ENCODE data around the gene OR13A1.
"Not testable (repeated sequence)": the region's sequence is repeated elsewhere in the genome, so short reads cannot be mapped to it uniquely, and the experiment has no call there.

The OR13A1 gene, protein sequence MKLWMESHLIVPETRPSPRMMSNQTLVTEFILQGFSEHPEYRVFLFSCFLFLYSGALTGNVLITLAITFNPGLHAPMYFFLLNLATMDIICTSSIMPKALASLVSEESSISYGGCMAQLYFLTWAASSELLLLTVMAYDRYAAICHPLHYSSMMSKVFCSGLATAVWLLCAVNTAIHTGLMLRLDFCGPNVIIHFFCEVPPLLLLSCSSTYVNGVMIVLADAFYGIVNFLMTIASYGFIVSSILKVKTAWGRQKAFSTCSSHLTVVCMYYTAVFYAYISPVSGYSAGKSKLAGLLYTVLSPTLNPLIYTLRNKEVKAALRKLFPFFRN

DNA sequence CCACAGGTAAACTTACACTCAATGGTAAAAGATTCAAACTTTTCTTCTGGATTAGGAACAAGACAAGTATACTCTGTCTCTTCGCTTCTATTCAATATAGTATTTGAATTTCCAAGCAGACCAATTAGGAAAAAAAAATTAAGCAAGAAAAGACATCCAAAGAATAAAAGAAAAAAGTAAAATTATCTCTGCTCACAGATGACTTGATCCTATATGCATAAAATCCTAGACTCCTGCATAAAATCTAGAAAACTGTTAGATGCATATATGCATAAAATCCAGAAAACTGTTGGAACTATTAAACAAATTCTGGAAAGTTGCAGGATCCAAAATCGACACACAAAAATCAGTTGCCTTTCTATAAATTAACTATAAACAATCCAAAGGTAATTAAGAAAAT is at the start of gene OR13A1:
Gene OR13A1 (minus strand): TSS at position 101 of the 400 bp plus-strand sequence. CDS start 11,186 bp downstream, outside the sequence.
- ChIA-PET CTCF (no interaction called here), POLR2A (no interaction called here)
- no peak for DNase-seq (ENCODE audit: extremely low spot score)
- TF ChIP-seq, protein P1, sequence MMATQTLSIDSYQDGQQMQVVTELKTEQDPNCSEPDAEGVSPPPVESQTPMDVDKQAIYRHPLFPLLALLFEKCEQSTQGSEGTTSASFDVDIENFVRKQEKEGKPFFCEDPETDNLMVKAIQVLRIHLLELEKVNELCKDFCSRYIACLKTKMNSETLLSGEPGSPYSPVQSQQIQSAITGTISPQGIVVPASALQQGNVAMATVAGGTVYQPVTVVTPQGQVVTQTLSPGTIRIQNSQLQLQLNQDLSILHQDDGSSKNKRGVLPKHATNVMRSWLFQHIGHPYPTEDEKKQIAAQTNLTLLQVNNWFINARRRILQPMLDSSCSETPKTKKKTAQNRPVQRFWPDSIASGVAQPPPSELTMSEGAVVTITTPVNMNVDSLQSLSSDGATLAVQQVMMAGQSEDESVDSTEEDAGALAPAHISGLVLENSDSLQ (IDR thresholded peaks at IDR 0.05) = no peak
- TF ChIP-seq NFRKB (IDR thresholded peaks at IDR 0.05) (no peak), TARDBP (IDR thresholded peaks at IDR 0.05) (no peak), L3MBTL2 (conservative IDR thresholded peaks at IDR 0.05) (no peak), SP1 (IDR thresholded peaks at IDR 0.05) (no peak), FOXK2 (IDR thresholded peaks at IDR 0.05) (no peak), ARNT (IDR thresholded peaks at IDR 0.05) (no peak), FOXM1 (IDR thresholded peaks at IDR 0.05; ENCODE audit: borderline replicate concordance) (no peak), BHLHE40 (IDR thresholded peaks at IDR 0.05; ENCODE audit: borderline replicate concordance) (no peak)

DNA sequence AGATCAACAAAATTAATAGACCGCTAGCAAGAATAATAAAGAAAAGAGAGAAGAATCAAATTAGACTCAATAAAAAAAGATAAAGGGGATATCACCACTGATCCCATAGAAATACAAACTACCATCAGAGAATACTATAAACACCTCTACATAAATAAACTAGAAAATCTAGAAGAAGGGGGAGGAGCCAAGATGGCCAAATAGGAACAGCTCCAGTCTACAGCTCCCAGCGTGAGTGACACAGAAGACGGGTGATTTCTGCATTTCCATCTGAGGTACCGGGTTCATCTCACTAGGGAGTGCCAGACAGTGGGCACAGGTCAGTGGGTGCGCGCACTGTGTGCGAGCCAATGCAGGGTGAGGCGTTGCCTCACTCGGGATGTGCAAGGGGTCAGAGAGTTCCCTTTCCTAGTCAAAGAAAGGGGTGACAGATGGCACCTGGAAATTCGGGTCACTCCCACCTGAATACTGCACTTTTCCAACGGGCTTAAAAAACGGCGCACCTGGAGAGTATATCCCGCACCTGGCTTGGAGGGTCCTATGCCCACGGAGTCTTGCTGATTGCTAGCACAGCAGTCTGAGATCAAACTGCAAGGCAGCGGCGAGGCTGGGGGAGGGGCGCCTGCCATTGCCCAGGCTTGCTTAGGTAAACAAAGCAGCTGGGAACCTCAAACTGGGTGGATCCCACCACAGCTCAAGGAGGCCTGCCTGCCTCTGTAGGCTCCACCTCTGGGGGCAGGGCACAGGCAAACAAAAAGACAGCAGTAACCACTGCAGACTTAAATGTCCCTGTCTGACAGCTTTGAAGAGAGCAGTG is 46.8 kb upstream of the OR13A1 start:
- TF ChIP-seq, protein P1 (IDR thresholded peaks at IDR 0.05) = peak; percentile 66
- POLR2A ChIA-PET; CTCF ChIA-PET; DNase-seq (ENCODE audit: extremely low spot score): not testable (repeated sequence)

DNA sequence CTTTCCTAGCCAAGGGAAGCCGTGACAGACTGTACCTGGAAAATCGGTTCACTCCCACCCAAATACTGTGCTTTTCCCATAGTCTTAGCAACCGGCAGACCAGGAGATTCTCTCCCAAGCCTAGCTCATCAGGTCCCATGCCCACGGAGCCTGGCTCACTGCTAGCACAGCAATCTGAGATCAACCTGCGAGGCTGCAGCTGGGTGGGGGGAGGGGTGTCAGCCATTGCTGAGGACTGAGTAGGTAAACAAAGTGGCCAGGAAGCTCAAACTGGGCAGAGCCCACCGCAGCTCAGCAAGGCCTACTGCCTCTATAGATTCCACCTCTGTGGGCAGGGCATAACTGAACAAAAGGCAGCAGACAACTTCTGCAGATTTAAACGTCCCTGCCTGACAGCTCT is 43.6 kb upstream of the OR13A1 start:
- DNase-seq (ENCODE audit: extremely low spot score); CTCF ChIA-PET; POLR2A ChIA-PET: not testable (repeated sequence)

DNA sequence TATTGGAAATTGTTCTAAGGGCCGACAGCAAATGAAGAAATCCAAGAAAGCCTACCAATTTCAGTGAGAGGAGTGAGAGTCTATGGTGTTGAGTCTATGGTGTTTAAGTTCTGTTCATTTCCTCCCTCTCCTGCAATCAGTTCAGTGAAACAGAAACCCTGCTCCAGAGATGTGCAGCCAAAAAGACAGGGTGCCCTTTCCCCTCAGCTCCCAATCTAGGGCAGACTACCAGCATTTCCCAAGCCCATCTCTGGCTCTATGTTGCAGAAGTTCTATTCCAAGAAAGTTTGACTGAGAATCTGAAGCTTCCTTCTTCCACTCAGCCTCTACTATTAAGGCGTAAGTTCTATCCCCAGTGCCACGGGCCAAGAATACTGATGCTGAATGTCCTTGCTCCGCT is 40.1 kb upstream of the OR13A1 start:
- DNase-seq (ENCODE audit: extremely low spot score) = no peak
- TF ChIP-seq ZNF384 (IDR thresholded peaks at IDR 0.05) = no peak
- TF ChIP-seq TARDBP (IDR thresholded peaks at IDR 0.05) = no peak
- no peak for TF ChIP-seq FOXA1 (IDR thresholded peaks at IDR 0.05)
- no peak for TF ChIP-seq SP1 (IDR thresholded peaks at IDR 0.05)
- no peak for TF ChIP-seq HDGF (IDR thresholded peaks at IDR 0.05; ENCODE audit: borderline replicate concordance)
- TF ChIP-seq LEF1 (IDR thresholded peaks at IDR 0.05; ENCODE audit: borderline replicate concordance) = no peak
- TF ChIP-seq BHLHE40 (IDR thresholded peaks at IDR 0.05; ENCODE audit: borderline replicate concordance) = no peak
- TF ChIP-seq L3MBTL2 (conservative IDR thresholded peaks at IDR 0.05) = no peak
- no peak for TF ChIP-seq SUZ12 (IDR thresholded peaks at IDR 0.05)
- TF ChIP-seq ARNT (IDR thresholded peaks at IDR 0.05) = no peak
- TF ChIP-seq NFRKB (IDR thresholded peaks at IDR 0.05) = no peak
- TF ChIP-seq FOXK2 (IDR thresholded peaks at IDR 0.05) = no peak
- no peak for TF ChIP-seq ELF4 (IDR thresholded peaks at IDR 0.05)
- no peak for TF ChIP-seq FOXM1 (IDR thresholded peaks at IDR 0.05; ENCODE audit: borderline replicate concordance)
- TF ChIP-seq CTBP1 (IDR thresholded peaks at IDR 0.05; ENCODE audit: borderline replicate concordance) = no peak
- TF ChIP-seq, protein P1 (IDR thresholded peaks at IDR 0.05) = no peak
- POLR2A ChIA-PET = no interaction called here
- CTCF ChIA-PET = no interaction called here

DNA sequence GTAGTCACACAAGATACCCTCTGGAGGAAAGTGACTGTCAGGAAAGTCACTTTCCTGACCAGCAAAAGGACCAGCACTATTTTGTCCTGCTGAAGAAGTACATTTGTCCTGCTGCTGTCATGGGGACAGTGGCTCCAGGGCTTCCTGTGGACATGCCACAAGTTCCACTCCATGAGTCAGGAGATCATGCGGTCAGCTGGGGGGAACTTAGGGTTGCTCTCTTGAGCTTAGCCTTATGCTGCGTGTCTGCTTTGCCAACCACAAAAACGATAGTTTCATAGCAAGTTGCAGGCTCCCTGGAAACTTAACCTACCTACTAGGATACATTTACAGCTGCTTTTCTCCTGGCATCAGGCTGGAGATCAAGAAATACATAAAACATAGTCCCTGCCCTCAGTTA is 38.9 kb upstream of the OR13A1 start:
- ChIA-PET CTCF (no interaction called here), POLR2A (no interaction called here)
- DNase-seq (ENCODE audit: extremely low spot score) = no peak
- TF ChIP-seq FOXM1 (IDR thresholded peaks at IDR 0.05; ENCODE audit: borderline replicate concordance) = no peak
- TF ChIP-seq L3MBTL2 (conservative IDR thresholded peaks at IDR 0.05) = no peak
- TF ChIP-seq FOXA1 (IDR thresholded peaks at IDR 0.05) = no peak
- TF ChIP-seq HDGF (IDR thresholded peaks at IDR 0.05; ENCODE audit: borderline replicate concordance) = no peak
- TF ChIP-seq ZNF384 (IDR thresholded peaks at IDR 0.05) = no peak
- no peak for TF ChIP-seq LEF1 (IDR thresholded peaks at IDR 0.05; ENCODE audit: borderline replicate concordance)
- TF ChIP-seq TARDBP (IDR thresholded peaks at IDR 0.05) = no peak

DNA sequence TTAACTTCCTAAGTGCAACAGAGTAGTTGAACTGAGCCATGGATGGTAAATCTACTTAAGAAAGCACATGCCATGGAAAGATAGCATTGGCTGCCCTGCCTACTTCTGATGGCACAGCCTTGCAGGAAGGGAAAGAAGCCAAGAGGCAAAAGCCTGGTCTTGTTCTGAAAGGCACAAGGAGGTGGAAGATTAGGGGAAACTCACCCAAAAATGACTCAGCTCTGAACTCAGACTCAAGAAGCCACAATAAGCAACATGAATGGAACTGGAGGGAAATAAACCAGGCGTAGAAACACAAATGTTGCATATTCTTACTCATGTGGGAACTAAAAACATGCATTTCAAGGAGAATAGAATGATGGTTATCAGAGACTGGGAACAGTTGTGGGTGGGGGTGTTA is 37.8 kb upstream of the OR13A1 start:
- TF ChIP-seq TARDBP (IDR thresholded peaks at IDR 0.05) (no peak), BHLHE40 (IDR thresholded peaks at IDR 0.05; ENCODE audit: borderline replicate concordance) (no peak), ELF4 (IDR thresholded peaks at IDR 0.05) (no peak), SP1 (IDR thresholded peaks at IDR 0.05) (no peak), HDGF (IDR thresholded peaks at IDR 0.05; ENCODE audit: borderline replicate concordance) (no peak), L3MBTL2 (conservative IDR thresholded peaks at IDR 0.05) (no peak), ZNF384 (IDR thresholded peaks at IDR 0.05) (no peak)
- ChIA-PET CTCF (no interaction called here), POLR2A (no interaction called here)
- DNase-seq (ENCODE audit: extremely low spot score) = no peak

DNA sequence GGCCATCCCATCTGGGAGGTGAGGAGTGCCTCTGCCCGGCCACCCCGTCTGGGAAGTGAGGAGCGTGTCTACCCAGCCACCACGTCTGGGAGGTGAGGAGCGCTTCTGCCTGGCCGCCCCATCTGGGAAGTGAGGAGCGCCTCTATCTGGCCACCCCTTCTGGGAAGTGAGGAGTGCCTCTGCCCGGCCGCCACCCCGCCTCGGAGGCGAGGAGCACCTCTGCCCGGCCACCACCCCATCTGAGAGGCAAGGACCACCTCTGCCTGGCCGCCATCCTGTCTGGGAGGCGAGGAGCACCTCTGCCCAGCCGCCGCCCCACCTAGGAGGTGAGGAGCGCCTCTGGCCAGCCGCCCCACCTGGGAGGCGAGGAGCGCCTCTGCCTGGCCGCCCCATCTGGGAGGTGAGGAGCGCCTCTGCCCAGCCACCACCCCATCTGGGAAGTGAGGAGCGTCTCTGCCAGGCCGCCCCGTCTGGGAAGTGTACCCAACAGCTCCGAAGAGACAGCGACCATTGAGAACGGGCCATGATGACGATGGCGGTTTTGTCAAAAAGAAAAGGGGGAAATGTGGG is 32.9 kb upstream of the OR13A1 start:
- POLR2A ChIA-PET; CTCF ChIA-PET; DNase-seq (ENCODE audit: extremely low spot score): not testable (repeated sequence)

DNA sequence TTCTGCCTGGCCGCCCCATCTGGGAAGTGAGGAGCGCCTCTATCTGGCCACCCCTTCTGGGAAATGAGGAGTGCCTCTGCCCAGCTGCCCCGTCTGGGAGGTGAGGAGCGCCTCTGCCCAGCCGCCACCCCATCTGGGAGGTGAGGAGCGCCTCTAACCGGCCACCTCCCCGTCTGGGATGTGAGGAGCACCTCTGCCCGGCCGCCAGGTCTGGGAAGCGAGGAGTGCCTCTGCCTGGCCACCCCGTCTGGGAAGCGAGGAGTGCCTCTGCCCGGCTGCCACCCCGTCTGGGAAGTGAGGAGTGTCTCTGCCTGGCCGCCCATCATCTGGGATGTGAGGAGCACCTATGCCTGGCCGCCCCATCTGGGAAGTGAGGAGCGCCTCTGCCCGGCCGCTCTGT is 32.1 kb upstream of the OR13A1 start:
- DNase-seq (ENCODE audit: extremely low spot score); CTCF ChIA-PET; POLR2A ChIA-PET: not testable (repeated sequence)

DNA sequence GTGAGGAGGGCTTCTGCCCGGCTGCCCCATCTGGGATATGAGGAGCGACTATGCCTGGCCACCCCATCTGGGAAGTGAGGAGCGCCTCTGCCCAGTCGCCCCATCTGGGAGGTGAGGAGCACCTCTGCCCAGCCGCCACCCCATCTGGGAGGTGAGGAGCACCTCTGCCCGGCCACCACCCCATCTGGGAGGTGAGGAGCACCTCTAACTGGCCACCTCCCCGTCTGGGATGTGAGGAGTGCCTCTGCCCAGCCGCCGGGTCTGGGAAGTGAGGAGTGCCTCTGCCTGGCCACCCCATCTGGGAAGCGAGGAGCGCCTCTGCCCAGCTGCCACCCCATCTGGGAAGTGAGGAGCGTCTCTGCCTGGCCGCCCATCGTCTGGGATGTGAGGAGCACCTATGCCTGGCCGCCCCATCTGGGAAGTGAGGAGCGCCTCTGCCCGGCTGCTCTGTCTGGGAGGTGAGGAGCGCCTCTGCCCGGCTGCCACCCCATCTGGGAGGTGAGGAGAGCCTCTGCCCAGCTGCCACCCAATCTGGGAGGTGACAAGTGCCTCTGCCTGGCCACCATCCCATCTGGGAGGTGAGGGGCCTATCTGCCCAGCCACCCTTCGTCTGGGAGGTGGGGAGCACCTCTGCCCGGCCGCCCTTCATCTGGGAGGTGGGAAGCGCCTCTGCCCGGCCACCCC is 31.4 kb upstream of the OR13A1 start:
- CTCF ChIA-PET; DNase-seq (ENCODE audit: extremely low spot score); POLR2A ChIA-PET: not testable (repeated sequence)

DNA sequence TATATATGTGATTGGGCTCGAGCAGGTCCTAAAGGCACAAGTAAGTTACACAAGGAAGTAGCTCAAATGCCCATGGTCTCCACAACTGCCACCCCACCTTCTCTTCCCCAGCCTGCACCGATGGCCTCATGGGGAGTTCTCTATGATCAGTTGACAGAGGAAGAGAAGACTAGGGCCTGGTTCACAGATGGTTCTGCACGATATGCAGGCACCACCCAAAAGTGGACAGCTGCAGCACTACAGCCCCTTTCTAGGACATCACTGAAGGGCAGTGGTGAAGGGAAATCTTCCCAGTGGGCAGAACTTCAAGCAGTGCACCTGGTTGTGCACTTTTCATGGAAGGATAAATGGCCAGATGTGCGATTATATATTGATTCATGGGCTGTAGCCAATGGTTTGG is 25.0 kb upstream of the OR13A1 start:
- CTCF ChIA-PET; DNase-seq (ENCODE audit: extremely low spot score); POLR2A ChIA-PET: not testable (repeated sequence)

Data from HEK293T (cell line).